K562 (cell line): Measurements from ENCODE around the gene CACNA1C.
"Not testable (repeated sequence)": the region's sequence is repeated elsewhere in the genome, so short reads cannot be mapped to it uniquely, and the experiment has no call there.

ENCODE experiments used
- BACH1 ChIP-seq: fragments of 200-800 bp; sonication (Bioruptor generic); IDR thresholded peaks from 2 replicates; pipeline ENCODE4 v1.6.1; 2016; ENCODE audit warnings: missing genetic modification characterization, missing compliant biosample characterization
- CTCF ChIP-seq, 3 experiments: IDR thresholded peaks in 2 of 3; conservative IDR thresholded peaks in 1 of 3; 2 replicates each; pipeline ENCODE4 v1.5.1; 2011 to 2012; ENCODE audit warnings: low read length in 3 of 3, mild to moderate bottlenecking in 3 of 3, control low read depth in 2 of 3, improper control_type of control experiment in 1 of 3, inconsistent platforms in 1 of 3, low read depth in 1 of 3, mixed read lengths in 1 of 3, moderate library complexity in 1 of 3; ENCODE audit not compliant: insufficient read depth in 2 of 3
- GABPA ChIP-seq: fragments of 200-800 bp; sonication (Bioruptor generic); conservative IDR thresholded peaks from 2 replicates; pipeline ENCODE4 v1.6.1; 2016; ENCODE audit warnings: low read depth, missing genetic modification characterization, missing compliant biosample characterization
- MEF2A ChIP-seq: IDR thresholded peaks from 2 replicates; pipeline ENCODE4 v1.6.1; 2011; ENCODE audit warnings: low read depth, mild to moderate bottlenecking, low read length, moderate library complexity; ENCODE audit not compliant: control insufficient read depth
- MIER1 ChIP-seq: fragments of 450-650 bp; IDR thresholded peaks from 2 replicates; pipeline ENCODE4 v1.6.1; 2016; ENCODE audit warnings: antibody characterized with exemption, mild to moderate bottlenecking, low read depth
- SIN3A ChIP-seq, 2 experiments: fragments of 150-350 bp in 1 of 2; IDR thresholded peaks; 2 replicates each; pipeline ENCODE4 v1.6.1; 2011 to 2016; ENCODE audit warnings: borderline replicate concordance in 2 of 2, low read depth in 2 of 2, low read length in 2 of 2, mild to moderate bottlenecking in 2 of 2, moderate library complexity in 2 of 2; ENCODE audit not compliant: control insufficient read depth in 1 of 2
- USF2 ChIP-seq: sonication (generic); formaldehyde crosslinking; IDR thresholded peaks from 2 replicates; pipeline ENCODE4 v1.5.0; 2020; ENCODE audit warnings: missing genetic modification reagents

- TF ChIP-seq GABPA (tag); BACH1 (tag); USF2 (CRISPR knock-in tag); CTCF (IDR thresholded peaks at IDR 0.05 in 2 of 3, conservative IDR thresholded peaks at IDR 0.05 in 1 of 3; ENCODE audit: insufficient read depth in 2 of 3, low read depth in 1 of 3, low read length in 3 of 3); SIN3A (IDR thresholded peaks at IDR 0.05; ENCODE audit: borderline replicate concordance in 2 of 2, control insufficient read depth in 1 of 2, low read depth in 2 of 2, low read length in 2 of 2); MIER1; MEF2A: not testable (repeated sequence)
Measured at GRCh38 chr12:2255731-2256130, 202.9 kb downstream of the CACNA1C start.
